ENCODE data around the gene CDH23.

GRCh38 chr10:71505862-71506261 is 109.1 kb downstream of the CDH23 start:
- TF ChIP-seq L3MBTL2 (conservative IDR thresholded peaks at IDR 0.05) (no peak), BHLHE40 (IDR thresholded peaks at IDR 0.05; ENCODE audit: borderline replicate concordance) (no peak), SUZ12 (IDR thresholded peaks at IDR 0.05) (no peak), FOXM1 (IDR thresholded peaks at IDR 0.05; ENCODE audit: borderline replicate concordance) (no peak), ELF4 (IDR thresholded peaks at IDR 0.05) (no peak), FOXA1 (IDR thresholded peaks at IDR 0.05) (no peak), PKNOX1 (IDR thresholded peaks at IDR 0.05) (no peak), SP1 (IDR thresholded peaks at IDR 0.05) (no peak), LEF1 (IDR thresholded peaks at IDR 0.05; ENCODE audit: borderline replicate concordance) (no peak), HDGF (IDR thresholded peaks at IDR 0.05; ENCODE audit: borderline replicate concordance) (no peak), TARDBP (IDR thresholded peaks at IDR 0.05) (no peak), ARNT (IDR thresholded peaks at IDR 0.05) (no peak), FOXK2 (IDR thresholded peaks at IDR 0.05) (no peak), ZNF384 (IDR thresholded peaks at IDR 0.05) (no peak)

Measured in HEK293T (cell line).